ENCODE measurements around the gene PNMA6E.

DNA sequence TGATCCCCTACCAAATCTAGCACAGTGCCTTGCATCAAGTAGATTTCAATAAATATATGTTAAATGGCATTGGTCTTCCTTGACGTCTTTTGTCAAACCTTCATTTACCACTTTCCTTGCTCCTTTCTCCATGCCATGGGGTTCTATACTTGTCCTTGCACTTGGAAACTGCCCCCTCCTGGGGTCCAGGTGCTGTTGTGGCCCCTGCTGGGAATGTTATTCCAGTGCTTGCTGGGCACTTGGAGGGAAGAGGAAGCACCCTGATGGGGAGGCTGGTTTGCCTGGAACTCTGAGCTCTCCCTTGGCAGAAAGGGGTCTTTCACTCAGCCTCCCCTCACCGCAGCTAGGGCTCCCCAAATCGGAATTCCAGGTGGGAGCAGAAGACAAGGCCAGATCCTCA lies 48.3 kb downstream of the PNMA6E start:
- TF ChIP-seq, protein P1, sequence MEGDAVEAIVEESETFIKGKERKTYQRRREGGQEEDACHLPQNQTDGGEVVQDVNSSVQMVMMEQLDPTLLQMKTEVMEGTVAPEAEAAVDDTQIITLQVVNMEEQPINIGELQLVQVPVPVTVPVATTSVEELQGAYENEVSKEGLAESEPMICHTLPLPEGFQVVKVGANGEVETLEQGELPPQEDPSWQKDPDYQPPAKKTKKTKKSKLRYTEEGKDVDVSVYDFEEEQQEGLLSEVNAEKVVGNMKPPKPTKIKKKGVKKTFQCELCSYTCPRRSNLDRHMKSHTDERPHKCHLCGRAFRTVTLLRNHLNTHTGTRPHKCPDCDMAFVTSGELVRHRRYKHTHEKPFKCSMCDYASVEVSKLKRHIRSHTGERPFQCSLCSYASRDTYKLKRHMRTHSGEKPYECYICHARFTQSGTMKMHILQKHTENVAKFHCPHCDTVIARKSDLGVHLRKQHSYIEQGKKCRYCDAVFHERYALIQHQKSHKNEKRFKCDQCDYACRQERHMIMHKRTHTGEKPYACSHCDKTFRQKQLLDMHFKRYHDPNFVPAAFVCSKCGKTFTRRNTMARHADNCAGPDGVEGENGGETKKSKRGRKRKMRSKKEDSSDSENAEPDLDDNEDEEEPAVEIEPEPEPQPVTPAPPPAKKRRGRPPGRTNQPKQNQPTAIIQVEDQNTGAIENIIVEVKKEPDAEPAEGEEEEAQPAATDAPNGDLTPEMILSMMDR (IDR thresholded peaks at IDR 0.05), result no peak
- no peak for TF ChIP-seq POLR2A (IDR thresholded peaks at IDR 0.05)

Measured in adrenal gland (tissue), 5 donors.